Measurements from ENCODE around the gene LIMA1.

DNA sequence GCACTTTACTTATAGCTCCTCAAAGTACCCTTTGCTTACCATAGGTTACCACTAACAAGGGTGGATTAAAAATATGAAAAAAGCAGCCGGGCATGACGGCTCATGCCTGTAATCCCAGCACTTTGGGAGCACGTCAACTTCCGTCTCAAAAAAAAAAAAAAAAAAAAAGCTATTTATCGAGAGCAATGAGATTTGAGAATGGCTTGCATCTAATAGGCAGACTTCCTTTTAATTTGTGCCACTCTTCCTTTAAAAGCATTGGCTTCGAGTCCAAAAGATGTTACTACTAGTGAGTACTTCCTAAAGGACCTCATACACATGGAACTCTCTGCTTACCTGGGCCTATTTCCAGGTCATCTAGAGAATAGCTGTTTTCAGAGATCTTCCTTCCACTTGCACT, 77.7 kb downstream of the LIMA1 start:
- TF ChIP-seq, protein P1, sequence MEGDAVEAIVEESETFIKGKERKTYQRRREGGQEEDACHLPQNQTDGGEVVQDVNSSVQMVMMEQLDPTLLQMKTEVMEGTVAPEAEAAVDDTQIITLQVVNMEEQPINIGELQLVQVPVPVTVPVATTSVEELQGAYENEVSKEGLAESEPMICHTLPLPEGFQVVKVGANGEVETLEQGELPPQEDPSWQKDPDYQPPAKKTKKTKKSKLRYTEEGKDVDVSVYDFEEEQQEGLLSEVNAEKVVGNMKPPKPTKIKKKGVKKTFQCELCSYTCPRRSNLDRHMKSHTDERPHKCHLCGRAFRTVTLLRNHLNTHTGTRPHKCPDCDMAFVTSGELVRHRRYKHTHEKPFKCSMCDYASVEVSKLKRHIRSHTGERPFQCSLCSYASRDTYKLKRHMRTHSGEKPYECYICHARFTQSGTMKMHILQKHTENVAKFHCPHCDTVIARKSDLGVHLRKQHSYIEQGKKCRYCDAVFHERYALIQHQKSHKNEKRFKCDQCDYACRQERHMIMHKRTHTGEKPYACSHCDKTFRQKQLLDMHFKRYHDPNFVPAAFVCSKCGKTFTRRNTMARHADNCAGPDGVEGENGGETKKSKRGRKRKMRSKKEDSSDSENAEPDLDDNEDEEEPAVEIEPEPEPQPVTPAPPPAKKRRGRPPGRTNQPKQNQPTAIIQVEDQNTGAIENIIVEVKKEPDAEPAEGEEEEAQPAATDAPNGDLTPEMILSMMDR (IDR thresholded peaks at IDR 0.05), result no peak
- TF ChIP-seq EZH2 (IDR thresholded peaks at IDR 0.05; ENCODE audit: borderline replicate concordance, insufficient read depth, low read depth, low read length, poor library complexity, severe bottlenecking), result no peak
